Mesenchymal stem cell (in vitro differentiated cells and primary cell): Measurements from ENCODE around the gene AADACL3.

Source experiments
- DNase-seq: peaks from one replicate; pipeline ENCODE4 v3.0.0-alpha.2; 2013
- H2AFZ ChIP-seq: one replicate; pipeline ENCODE4 v1.6.1; 2013; ENCODE audit warnings: low read depth, mild to moderate bottlenecking, control low read depth, inconsistent platforms, low read length, moderate library complexity
- H2AK5ac ChIP-seq: 2 replicates; pipeline ENCODE4 v1.6.1; 2013; ENCODE audit warnings: low read length, moderate library complexity, mild to moderate bottlenecking, inconsistent platforms; ENCODE audit not compliant: severe bottlenecking
- H2BK120ac ChIP-seq: one replicate; pipeline ENCODE4 v1.6.1; 2013; ENCODE audit warnings: low read depth, mild to moderate bottlenecking, inconsistent platforms, low read length, moderate library complexity
- H2BK12ac ChIP-seq, 2 experiments: one replicate each; pipeline ENCODE4 v1.6.1; 2013; ENCODE audit warnings: inconsistent platforms in 2 of 2, low read length in 2 of 2, mild to moderate bottlenecking in 2 of 2, moderate library complexity in 2 of 2, control low read depth in 1 of 2
- H2BK15ac ChIP-seq: one replicate; pipeline ENCODE4 v1.6.1; 2013; ENCODE audit warnings: mild to moderate bottlenecking, low read depth, inconsistent platforms; ENCODE audit not compliant: poor library complexity, severe bottlenecking
- H2BK5ac ChIP-seq: 2 replicates; pipeline ENCODE4 v1.6.1; 2013; ENCODE audit warnings: low read depth, mild to moderate bottlenecking, low read length, control low read depth, inconsistent platforms; ENCODE audit not compliant: poor library complexity, severe bottlenecking
- H3K14ac ChIP-seq, 2 experiments: one replicate each; pipeline ENCODE4 v1.6.1; 2013; ENCODE audit warnings: inconsistent platforms in 2 of 2, low read length in 2 of 2, control low read depth in 1 of 2, mild to moderate bottlenecking in 1 of 2, moderate library complexity in 1 of 2
- H3K18ac ChIP-seq, 2 experiments: one replicate each; pipeline ENCODE4 v1.6.1; 2013; ENCODE audit warnings: inconsistent platforms in 2 of 2, low read length in 2 of 2, control low read depth in 1 of 2, low read depth in 1 of 2, mild to moderate bottlenecking in 1 of 2
- H3K23ac ChIP-seq, 2 experiments: one replicate each; pipeline ENCODE4 v1.6.1; 2013; ENCODE audit warnings: inconsistent platforms in 2 of 2, low read length in 2 of 2, mild to moderate bottlenecking in 2 of 2, moderate library complexity in 2 of 2, control low read depth in 1 of 2
- H3K27ac ChIP-seq: 2 replicates; pipeline ENCODE4 v1.5.1; 2013; ENCODE audit warnings: mild to moderate bottlenecking, moderate library complexity, low read length, control low read depth, inconsistent platforms; ENCODE audit not compliant: poor library complexity, severe bottlenecking
- H3K27me3 ChIP-seq, 2 experiments: 2 replicates each; pipeline versions ENCODE4 v1.6.1 to v1.7.0; 2013; ENCODE audit warnings: low read length in 2 of 2, mild to moderate bottlenecking in 2 of 2, moderate library complexity in 2 of 2, control low read depth in 1 of 2, inconsistent platforms in 1 of 2; ENCODE audit not compliant: control insufficient read depth in 1 of 2, insufficient read depth in 1 of 2
- H3K36me3 ChIP-seq, 2 experiments: 2 replicates each; pipeline versions ENCODE4 v1.6.1 to v1.7.0; 2013; ENCODE audit warnings: low read length in 2 of 2, control low read depth in 1 of 2, inconsistent platforms in 1 of 2, low read depth in 1 of 2, mild to moderate bottlenecking in 1 of 2; ENCODE audit not compliant: insufficient read depth in 2 of 2, control insufficient read depth in 1 of 2
- H3K4ac ChIP-seq, 2 experiments: one replicate each; pipeline ENCODE4 v1.6.1; 2013; ENCODE audit warnings: inconsistent platforms in 2 of 2, low read length in 2 of 2, mild to moderate bottlenecking in 2 of 2, moderate library complexity in 2 of 2, control low read depth in 1 of 2, low read depth in 1 of 2
- H3K4me1 ChIP-seq: 2 replicates; pipeline ENCODE4 v1.6.1; 2013; ENCODE audit warnings: low read depth, low read length, control low read depth; ENCODE audit not compliant: control insufficient read depth, insufficient read depth
- H3K4me2 ChIP-seq: 2 replicates; pipeline ENCODE4 v1.6.1; 2013; ENCODE audit warnings: low read length, mild to moderate bottlenecking, inconsistent platforms; ENCODE audit not compliant: poor library complexity, severe bottlenecking
- H3K4me3 ChIP-seq, 2 experiments: 2 replicates each; pipeline versions ENCODE4 v1.5.1 to v1.7.0; 2013; ENCODE audit warnings: low read length in 2 of 2, mild to moderate bottlenecking in 2 of 2, control low read depth in 1 of 2, low read depth in 1 of 2; ENCODE audit not compliant: insufficient read depth in 1 of 2
- H3K79me1 ChIP-seq: replicated peaks from 2 replicates; pipeline ENCODE4 v1.6.1; 2013; ENCODE audit warnings: mild to moderate bottlenecking, control low read depth, low read length, inconsistent platforms; ENCODE audit not compliant: poor library complexity, severe bottlenecking
- H3K9ac ChIP-seq: 2 replicates; pipeline ENCODE4 v1.7.0; 2013; ENCODE audit warnings: mild to moderate bottlenecking, low read length, moderate library complexity
- H3K9me3 ChIP-seq: 2 replicates; pipeline ENCODE4 v1.7.0; 2013; ENCODE audit warnings: mild to moderate bottlenecking, low read length; ENCODE audit not compliant: control insufficient read depth
- H4K8ac ChIP-seq: one replicate; pipeline ENCODE4 v1.6.1; 2013; ENCODE audit warnings: inconsistent platforms, mild to moderate bottlenecking, low read length, moderate library complexity
- H4K91ac ChIP-seq: one replicate; pipeline ENCODE4 v1.6.1; 2013; ENCODE audit warnings: mild to moderate bottlenecking, low read length, inconsistent platforms
- WGBS: methylation state at CpG from one replicate; pipeline ENCODE4 v1.1.7; 2013; ENCODE audit warnings: mixed read lengths; 5-methylcytosine and 5-hydroxymethylcytosine counted together

Gene AADACL3

GRCh38 chr1:12769976-12770505 lies 54.1 kb downstream of the AADACL3 start:
- WGBS: 54% methylated on average over 7 of the region's 7 CpGs
- no peak overlapping the region for H3K23ac ChIP-seq

DNA sequence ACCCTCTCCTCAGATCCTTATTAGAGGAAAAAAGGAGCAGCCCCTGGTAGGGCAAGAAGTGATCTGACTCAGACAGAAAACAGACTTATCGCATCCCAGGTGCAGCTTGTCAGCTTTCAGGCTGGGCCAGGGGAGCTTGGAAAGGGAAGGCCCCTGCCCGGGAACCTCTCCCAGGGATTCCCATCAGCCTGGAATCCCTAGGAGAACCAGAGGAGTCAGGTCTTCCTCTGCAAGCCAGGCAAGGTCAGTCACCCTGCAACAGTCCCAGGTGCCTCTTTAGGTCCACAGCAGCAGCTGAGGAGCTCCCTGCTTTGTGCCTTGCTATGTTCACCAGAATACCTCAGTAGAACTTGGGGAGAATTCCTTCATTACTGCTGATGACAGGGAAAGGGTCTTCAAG lies 54.7 kb downstream of the AADACL3 start:
- Histone ChIP-seq H4K91ac (no peak overlapping the region), H2BK12ac (no peak overlapping the region), H3K4me2 (no peak overlapping the region), H4K8ac (no peak overlapping the region), H3K4ac (no peak overlapping the region), H3K9ac (no peak overlapping the region), H3K4me1 (no peaks in the 10 kb centered on the region), H2AFZ (no peak overlapping the region), H3K14ac (no peak overlapping the region), H3K27me3 (peaks cover 0 to 14% of the 10 kb centered on the region in 2 experiments), H3K27ac (no peak overlapping the region), H3K4me3 (no peak overlapping the region), H2BK120ac (no peak overlapping the region), H3K79me1 (no peaks in the 10 kb centered on the region), H3K18ac (no peak overlapping the region), H3K9me3 (no peaks in the 10 kb centered on the region), H2BK15ac (no peak overlapping the region), H3K23ac (no peak overlapping the region), H2AK5ac (no peak overlapping the region), H3K36me3 (no peaks in the 10 kb centered on the region), H2BK5ac (no peak overlapping the region)
- no peak for DNase-seq
- WGBS: 72% methylated on average over 2 of the region's 2 CpGs

More at GRCh38 chr1:12769976-12770505, 54.1 kb downstream of the AADACL3 start:
- Histone ChIP-seq H3K27me3 (peaks cover 0 to 18% of the 10 kb centered on the region in 2 experiments), H3K4me3 (no peak overlapping the region), H2AK5ac (no peak overlapping the region), H3K36me3 (no peaks in the 10 kb centered on the region), H4K91ac (no peak overlapping the region), H2AFZ (no peak overlapping the region), H3K14ac (no peak overlapping the region), H3K27ac (no peak overlapping the region), H2BK12ac (no peak overlapping the region), H2BK15ac (no peak overlapping the region), H3K9ac (no peak overlapping the region), H2BK120ac (no peak overlapping the region), H4K8ac (no peak overlapping the region), H3K4ac (no peak overlapping the region), H3K18ac (no peak overlapping the region), H2BK5ac (no peak overlapping the region), H3K79me1 (no peaks in the 10 kb centered on the region), H3K4me2 (no peak overlapping the region), H3K4me1 (no peaks in the 10 kb centered on the region), H3K9me3 (no peaks in the 10 kb centered on the region)
- no peak for DNase-seq

DNA sequence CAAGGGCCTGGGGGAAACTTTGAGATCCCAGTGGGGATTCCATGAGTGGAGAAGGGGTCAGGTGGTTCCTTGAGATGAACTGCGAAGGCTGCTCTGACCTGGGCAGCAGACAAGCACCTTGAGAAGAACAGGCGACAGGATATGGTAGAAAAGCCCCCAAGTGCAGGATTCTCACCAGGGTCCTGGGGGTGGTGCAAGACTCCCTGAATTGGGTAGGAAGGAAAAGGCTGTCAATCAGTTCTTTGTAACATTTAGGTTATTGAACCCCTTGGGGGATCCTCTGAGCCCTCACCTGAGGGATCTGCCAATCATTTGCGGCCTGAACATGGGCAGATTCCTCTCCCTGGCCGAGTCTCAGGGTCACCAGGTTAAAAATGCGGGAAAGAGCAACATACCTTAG lies 55.3 kb downstream of the AADACL3 start:
- no peaks in the 10 kb centered on the region for H3K4me1 ChIP-seq
- no peak overlapping the region for H4K91ac ChIP-seq
- 49% methylated on average over 5 of the region's 5 CpGs for WGBS
- no peaks in the 10 kb centered on the region for H3K79me1 ChIP-seq
- H3K4me3 ChIP-seq: no peak overlapping the region
- no peak overlapping the region for H3K18ac ChIP-seq
- H3K23ac ChIP-seq: no peak overlapping the region
- no peak overlapping the region for H3K4me2 ChIP-seq
- peaks cover 0 to 18% of the 10 kb centered on the region in 2 experiments for H3K27me3 ChIP-seq
- no peak overlapping the region for H2AFZ ChIP-seq
- H4K8ac ChIP-seq: no peak overlapping the region
- H3K4ac ChIP-seq: no peak overlapping the region
- no peaks in the 10 kb centered on the region for H3K9me3 ChIP-seq
- no peak overlapping the region for H2BK12ac ChIP-seq
- no peak overlapping the region for H3K27ac ChIP-seq
- no peak overlapping the region for H2BK5ac ChIP-seq
- no peak for DNase-seq
- no peak overlapping the region for H3K14ac ChIP-seq
- no peak overlapping the region for H2BK120ac ChIP-seq
- H2BK15ac ChIP-seq: no peak overlapping the region
- no peak overlapping the region for H3K9ac ChIP-seq
- H3K36me3 ChIP-seq: no peaks in the 10 kb centered on the region
- no peak overlapping the region for H2AK5ac ChIP-seq

- Histone ChIP-seq H3K18ac (no peak overlapping the region), H3K4me3 (no peak overlapping the region), H2BK120ac (no peak overlapping the region), H2BK12ac (no peak overlapping the region), H3K27ac (no peak overlapping the region), H2BK5ac (no peak overlapping the region), H2AK5ac (no peak overlapping the region), H3K23ac (no peak overlapping the region), H4K8ac (no peak overlapping the region), H2AFZ (no peak overlapping the region), H3K9me3 (no peaks in the 10 kb centered on the region), H3K79me1 (no peaks in the 10 kb centered on the region), H2BK15ac (no peak overlapping the region), H4K91ac (no peak overlapping the region), H3K14ac (no peak overlapping the region), H3K27me3 (peaks cover 0 to 18% of the 10 kb centered on the region in 2 experiments), H3K9ac (no peak overlapping the region), H3K36me3 (no peaks in the 10 kb centered on the region), H3K4me2 (no peak overlapping the region), H3K4ac (no peak overlapping the region), H3K4me1 (no peaks in the 10 kb centered on the region)
- WGBS: 78% methylated on average over 5 of the region's 5 CpGs
- DNase-seq: no peak
These were observed 56.6 kb downstream of the AADACL3 start for GRCh38 chr1:12772520-12772919.
